ENCODE data around the gene EYA4.

EYA4 gene

GRCh38 chr6:133441491-133441890, 200.3 kb downstream of the EYA4 start:
- DNase-seq (ENCODE audit: low spot score) (no peak), FAIRE-seq (no peak)

- FAIRE-seq = no peak
- no peak for DNase-seq (ENCODE audit: low spot score)
Observed at GRCh38 chr6:133446789-133447188, 205.6 kb downstream of the EYA4 start.

- DNase-seq (ENCODE audit: low spot score) (no peak), FAIRE-seq (no peak)
Observed at GRCh38 chr6:133447924-133448323, 206.8 kb downstream of the EYA4 start.

- no peak for FAIRE-seq
- DNase-seq (ENCODE audit: low spot score) = no peak
Observed at GRCh38 chr6:133456439-133456838, 215.3 kb downstream of the EYA4 start.

- no peak for DNase-seq (ENCODE audit: low spot score)
- no peak for FAIRE-seq
Observed at GRCh38 chr6:133456944-133457343, 215.8 kb downstream of the EYA4 start.

GRCh38 chr6:133460101-133460500, 218.9 kb downstream of the EYA4 start:
- FAIRE-seq (no peak), DNase-seq (ENCODE audit: low spot score) (no peak)

- FAIRE-seq (no peak), DNase-seq (ENCODE audit: low spot score) (no peak)
Observed at GRCh38 chr6:133463790-133464189, 222.6 kb downstream of the EYA4 start.

- DNase-seq (ENCODE audit: low spot score) (no peak), FAIRE-seq (no peak)
Observed at GRCh38 chr6:133466680-133467079, 225.5 kb downstream of the EYA4 start.

GRCh38 chr6:133467231-133467981, 226.2 kb downstream of the EYA4 start:
- no peak for FAIRE-seq
- DNase-seq (ENCODE audit: low spot score) = no peak

GRCh38 chr6:133467982-133468380, 226.8 kb downstream of the EYA4 start:
- DNase-seq (ENCODE audit: low spot score) (no peak), FAIRE-seq (no peak)

GRCh38 chr6:133468591-133468990, 227.4 kb downstream of the EYA4 start:
- DNase-seq (ENCODE audit: low spot score) (no peak), FAIRE-seq (no peak)

- DNase-seq (ENCODE audit: low spot score) = no peak
- FAIRE-seq = no peak
Observed at GRCh38 chr6:133474516-133474915, 233.4 kb downstream of the EYA4 start.

GRCh38 chr6:133478673-133479072, 237.5 kb downstream of the EYA4 start:
- no peak for DNase-seq (ENCODE audit: low spot score)
- no peak for FAIRE-seq

- FAIRE-seq = no peak
- DNase-seq (ENCODE audit: low spot score) = no peak
Observed at GRCh38 chr6:133487174-133487573, 246.0 kb downstream of the EYA4 start.

- FAIRE-seq = no peak
- no peak for DNase-seq (ENCODE audit: low spot score)
Observed at GRCh38 chr6:133495205-133495903, 254.2 kb downstream of the EYA4 start.

- no peak for DNase-seq (ENCODE audit: low spot score)
- no peak for FAIRE-seq
Observed at GRCh38 chr6:133499662-133500061, 258.5 kb downstream of the EYA4 start.

- no peak for FAIRE-seq
Observed at GRCh38 chr6:133501675-133502270, 260.6 kb downstream of the EYA4 start.

GRCh38 chr6:133502441-133503335, 261.5 kb downstream of the EYA4 start:
- DNase-seq (ENCODE audit: low spot score) (no peak), FAIRE-seq (no peak)

More at GRCh38 chr6:133501675-133502270, 260.6 kb downstream of the EYA4 start:
- DNase-seq (ENCODE audit: low spot score) = no peak

GRCh38 chr6:133503336-133503729, 262.2 kb downstream of the EYA4 start:
- FAIRE-seq (no peak), DNase-seq (ENCODE audit: low spot score) (no peak)

- FAIRE-seq = no peak
- no peak for DNase-seq (ENCODE audit: low spot score)
Observed at GRCh38 chr6:133504158-133504557, 263.0 kb downstream of the EYA4 start.

- no peak for FAIRE-seq
- DNase-seq (ENCODE audit: low spot score) = no peak
Observed at GRCh38 chr6:133504761-133505160, 263.6 kb downstream of the EYA4 start.

GRCh38 chr6:133505681-133506080, 264.5 kb downstream of the EYA4 start:
- no peak for FAIRE-seq
- DNase-seq (ENCODE audit: low spot score) = no peak

Measured in urothelium cell line (cell line).